ENCODE measurements around the gene PARP8.
"Not testable (repeated sequence)": the region's sequence is repeated elsewhere in the genome, so short reads cannot be mapped to it uniquely, and the experiment has no call there.

The PARP8 gene

DNA sequence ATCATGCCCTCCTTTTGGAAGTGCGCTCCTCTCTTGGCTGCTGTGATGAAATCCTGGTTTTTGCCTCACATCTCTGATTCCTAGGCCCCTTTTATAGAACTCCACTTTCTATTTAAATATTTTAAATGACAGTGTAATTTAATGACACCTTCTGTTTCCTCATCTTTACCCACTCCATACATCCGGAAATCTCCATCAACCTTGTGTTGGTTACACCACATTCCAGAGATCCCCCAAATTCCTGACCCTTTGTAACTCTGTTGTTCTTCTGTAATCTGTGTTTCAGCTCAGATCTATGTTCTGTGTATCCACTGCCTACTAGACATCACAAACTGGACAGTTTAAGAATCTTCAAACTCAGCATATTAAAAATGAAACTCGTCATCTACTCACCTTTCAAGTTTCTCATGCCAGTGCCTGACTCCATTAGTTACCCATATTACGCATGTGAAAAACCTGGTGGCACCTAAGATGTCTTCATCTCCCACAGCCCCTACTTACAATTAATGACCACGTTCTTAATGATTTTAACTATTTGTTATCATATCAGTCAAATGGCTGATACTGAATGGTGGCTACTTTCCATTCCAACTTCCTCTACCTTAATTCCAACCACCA is 25.1 kb downstream of the PARP8 start:
- Histone ChIP-seq H3K27ac (ENCODE audit: low read depth, low read length, poor library complexity, severe bottlenecking) (no peak overlapping the region), H4K20me1 (ENCODE audit: insufficient read depth, low read length) (no peaks in the 10 kb centered on the region), H3K4me1 (ENCODE audit: insufficient read depth, low read length, severe bottlenecking) (no peaks in the 10 kb centered on the region), H3K79me2 (ENCODE audit: insufficient read depth, low read length) (peaks cover 53% of the 10 kb centered on the region), H3F3A (ENCODE audit: insufficient read depth, low read length) (no peaks in the 10 kb centered on the region), H3K9ac (ENCODE audit: low read length) (no peak overlapping the region), H2AFZ (ENCODE audit: low read length) (no peak overlapping the region), H3K27me3 (ENCODE audit: insufficient read depth, low read length) (no peaks in the 10 kb centered on the region), H3K4me3 (ENCODE audit: low read depth, low read length, poor library complexity, severe bottlenecking) (no peak overlapping the region), H3K36me3 (ENCODE audit: insufficient read depth, low read length) (peaks cover 32% of the 10 kb centered on the region), H3K9me2 (ENCODE audit: low read depth, low read length) (no peaks in the 10 kb centered on the region), H3K9me3 (ENCODE audit: low read length) (no peaks in the 10 kb centered on the region), H3K4me2 (ENCODE audit: low read length) (no peak overlapping the region)
- TF ChIP-seq, protein P1, sequence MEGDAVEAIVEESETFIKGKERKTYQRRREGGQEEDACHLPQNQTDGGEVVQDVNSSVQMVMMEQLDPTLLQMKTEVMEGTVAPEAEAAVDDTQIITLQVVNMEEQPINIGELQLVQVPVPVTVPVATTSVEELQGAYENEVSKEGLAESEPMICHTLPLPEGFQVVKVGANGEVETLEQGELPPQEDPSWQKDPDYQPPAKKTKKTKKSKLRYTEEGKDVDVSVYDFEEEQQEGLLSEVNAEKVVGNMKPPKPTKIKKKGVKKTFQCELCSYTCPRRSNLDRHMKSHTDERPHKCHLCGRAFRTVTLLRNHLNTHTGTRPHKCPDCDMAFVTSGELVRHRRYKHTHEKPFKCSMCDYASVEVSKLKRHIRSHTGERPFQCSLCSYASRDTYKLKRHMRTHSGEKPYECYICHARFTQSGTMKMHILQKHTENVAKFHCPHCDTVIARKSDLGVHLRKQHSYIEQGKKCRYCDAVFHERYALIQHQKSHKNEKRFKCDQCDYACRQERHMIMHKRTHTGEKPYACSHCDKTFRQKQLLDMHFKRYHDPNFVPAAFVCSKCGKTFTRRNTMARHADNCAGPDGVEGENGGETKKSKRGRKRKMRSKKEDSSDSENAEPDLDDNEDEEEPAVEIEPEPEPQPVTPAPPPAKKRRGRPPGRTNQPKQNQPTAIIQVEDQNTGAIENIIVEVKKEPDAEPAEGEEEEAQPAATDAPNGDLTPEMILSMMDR (IDR thresholded peaks at IDR 0.05; ENCODE audit: low read length), result no peak
- TF ChIP-seq EZH2 (IDR thresholded peaks at IDR 0.05; ENCODE audit: borderline replicate concordance, low read length), result no peak

DNA sequence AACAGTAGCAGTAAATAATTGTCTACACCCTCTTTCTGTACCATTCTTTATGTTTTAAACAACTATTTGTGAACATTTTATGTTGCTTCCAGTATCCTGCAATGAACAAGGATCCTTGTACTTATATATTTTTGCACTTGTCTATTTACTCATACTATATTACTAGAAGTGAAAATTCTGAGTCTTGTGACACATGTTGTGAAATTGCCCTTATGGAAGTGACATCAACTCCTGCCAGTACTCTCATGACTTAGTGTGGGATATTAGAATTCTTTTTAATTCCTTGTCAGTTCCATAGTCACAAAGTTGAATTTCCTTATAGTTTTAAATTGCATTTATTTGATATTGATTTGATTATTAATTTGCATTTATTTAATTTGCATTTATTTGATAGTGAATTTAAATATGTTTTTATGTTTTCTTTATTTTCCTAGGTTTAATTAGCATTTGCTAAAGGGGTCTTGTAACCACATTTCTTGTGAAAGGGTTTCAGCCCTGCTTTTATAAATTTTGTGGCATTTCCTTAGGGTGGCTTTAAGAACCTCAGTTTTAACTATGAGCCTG is 27.7 kb downstream of the PARP8 start:
- Histone ChIP-seq H3K4me2 (ENCODE audit: low read length) (no peak overlapping the region), H3K4me3 (ENCODE audit: low read depth, low read length, poor library complexity, severe bottlenecking) (no peak overlapping the region)

DNA sequence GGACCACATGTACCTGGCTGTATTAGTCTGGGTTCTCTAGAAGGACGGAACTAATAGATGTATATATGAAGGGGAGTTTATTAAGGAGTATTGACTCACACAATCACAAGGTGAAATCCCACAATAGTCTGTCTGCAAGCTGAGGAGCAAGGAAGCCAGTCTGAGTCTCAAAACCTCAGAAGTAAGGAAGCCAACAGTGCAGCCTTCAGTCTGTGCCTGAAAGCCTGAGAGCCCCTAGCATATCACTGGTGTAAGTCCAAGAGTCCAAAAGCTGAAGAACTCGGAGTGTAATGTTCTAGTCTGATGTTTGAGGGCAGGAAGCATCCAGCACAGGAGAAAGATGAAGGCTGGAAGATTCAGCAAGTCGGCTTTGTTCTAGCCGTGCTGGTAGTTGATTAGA is 28.2 kb downstream of the PARP8 start:
- H3K27me3 ChIP-seq (ENCODE audit: insufficient read depth, low read length); H3K4me3 ChIP-seq (ENCODE audit: low read depth, low read length, poor library complexity, severe bottlenecking); H3K9ac ChIP-seq (ENCODE audit: low read length); H3K27ac ChIP-seq (ENCODE audit: low read depth, low read length, poor library complexity, severe bottlenecking); H3K9me2 ChIP-seq (ENCODE audit: low read depth, low read length); H3F3A ChIP-seq (ENCODE audit: insufficient read depth, low read length); H3K9me3 ChIP-seq (ENCODE audit: low read length); H4K20me1 ChIP-seq (ENCODE audit: insufficient read depth, low read length); H3K4me1 ChIP-seq (ENCODE audit: insufficient read depth, low read length, severe bottlenecking); H2AFZ ChIP-seq (ENCODE audit: low read length); H3K4me2 ChIP-seq (ENCODE audit: low read length): not testable (repeated sequence)
- Histone ChIP-seq H3K36me3 (ENCODE audit: insufficient read depth, low read length) (peaks cover 29% of the 10 kb centered on the region), H3K79me2 (ENCODE audit: insufficient read depth, low read length) (peaks cover 55% of the 10 kb centered on the region)

More for the DNA sequence above, 27.7 kb downstream of the PARP8 start:
- Histone ChIP-seq H3K9me2 (ENCODE audit: low read depth, low read length) (no peaks in the 10 kb centered on the region), H3K9ac (ENCODE audit: low read length) (no peak overlapping the region), H3K4me1 (ENCODE audit: insufficient read depth, low read length, severe bottlenecking) (no peaks in the 10 kb centered on the region), H2AFZ (ENCODE audit: low read length) (no peak overlapping the region), H3F3A (ENCODE audit: insufficient read depth, low read length) (no peaks in the 10 kb centered on the region), H3K9me3 (ENCODE audit: low read length) (no peaks in the 10 kb centered on the region), H3K79me2 (ENCODE audit: insufficient read depth, low read length) (peaks cover 55% of the 10 kb centered on the region), H3K27me3 (ENCODE audit: insufficient read depth, low read length) (no peaks in the 10 kb centered on the region), H3K36me3 (ENCODE audit: insufficient read depth, low read length) (peaks cover 28% of the 10 kb centered on the region), H3K27ac (ENCODE audit: low read depth, low read length, poor library complexity, severe bottlenecking) (no peak overlapping the region), H4K20me1 (ENCODE audit: insufficient read depth, low read length) (no peaks in the 10 kb centered on the region)
- TF ChIP-seq, protein P1 (IDR thresholded peaks at IDR 0.05; ENCODE audit: low read length), result no peak
- no peak for TF ChIP-seq EZH2 (IDR thresholded peaks at IDR 0.05; ENCODE audit: borderline replicate concordance, low read length)

DNA sequence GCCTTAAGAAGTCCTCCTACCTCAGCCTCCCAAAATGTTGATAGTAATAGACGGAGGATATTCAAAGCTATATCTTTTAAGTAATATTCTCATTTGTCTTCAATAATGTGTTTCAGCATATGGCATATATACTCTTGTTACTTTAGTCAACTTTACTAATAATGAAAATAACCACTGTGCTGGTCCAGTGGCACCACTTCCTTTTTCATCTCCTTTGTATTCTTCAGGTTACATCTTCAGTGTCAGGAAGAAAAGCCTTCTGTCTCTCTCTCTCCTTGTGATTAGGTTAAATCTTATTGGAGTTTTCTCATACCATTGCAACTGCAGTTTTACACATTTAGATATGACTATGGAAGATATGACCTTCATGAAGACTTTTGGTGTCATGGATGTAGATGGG is 31.3 kb downstream of the PARP8 start:
- H3K9ac ChIP-seq (ENCODE audit: low read length), result no peak overlapping the region
- TF ChIP-seq, protein P1 (IDR thresholded peaks at IDR 0.05; ENCODE audit: low read length), result no peak
- no peak for TF ChIP-seq EZH2 (IDR thresholded peaks at IDR 0.05; ENCODE audit: borderline replicate concordance, low read length)
- no peaks in the 10 kb centered on the region for H3K27me3 ChIP-seq (ENCODE audit: insufficient read depth, low read length)
- no peak overlapping the region for H2AFZ ChIP-seq (ENCODE audit: low read length)
- H3K36me3 ChIP-seq (ENCODE audit: insufficient read depth, low read length), result peaks cover 27% of the 10 kb centered on the region
- no peaks in the 10 kb centered on the region for H4K20me1 ChIP-seq (ENCODE audit: insufficient read depth, low read length)
- H3K4me1 ChIP-seq (ENCODE audit: insufficient read depth, low read length, severe bottlenecking), result peaks cover 13% of the 10 kb centered on the region
- H3F3A ChIP-seq (ENCODE audit: insufficient read depth, low read length), result no peaks in the 10 kb centered on the region
- no peaks in the 10 kb centered on the region for H3K9me2 ChIP-seq (ENCODE audit: low read depth, low read length)
- H3K4me2 ChIP-seq (ENCODE audit: low read length), result no peak overlapping the region
- H3K27ac ChIP-seq (ENCODE audit: low read depth, low read length, poor library complexity, severe bottlenecking), result no peak overlapping the region
- H3K9me3 ChIP-seq (ENCODE audit: low read length), result no peaks in the 10 kb centered on the region
- peaks cover 60% of the 10 kb centered on the region for H3K79me2 ChIP-seq (ENCODE audit: insufficient read depth, low read length)
- H3K4me3 ChIP-seq (ENCODE audit: low read depth, low read length, poor library complexity, severe bottlenecking), result no peak overlapping the region
